ENCODE measurements around the gene THAP3.

DNA sequence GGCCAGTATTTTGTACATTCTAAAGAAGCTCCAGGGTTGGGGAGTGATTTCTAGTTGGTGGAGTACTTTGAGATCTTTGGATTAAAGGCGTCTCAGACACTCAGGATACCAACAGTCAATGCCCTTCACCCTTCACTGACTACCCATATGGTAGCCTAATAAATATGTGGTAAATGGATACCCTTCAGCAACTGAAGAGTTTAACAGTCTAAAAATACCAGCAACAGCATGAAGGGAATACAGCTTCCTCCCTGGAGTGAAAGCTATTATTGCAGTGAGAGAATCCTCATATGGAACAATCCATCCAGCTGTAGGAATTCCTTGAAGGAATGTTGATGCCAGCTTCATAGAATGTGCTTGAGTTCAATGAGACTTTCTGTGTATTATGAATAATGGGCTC, 50.1 kb downstream of the THAP3 start:
- TF ChIP-seq POLR2A (IDR thresholded peaks at IDR 0.05) (no peak), POLR2AphosphoS5 (IDR thresholded peaks at IDR 0.05) (no peak)
- TF ChIP-seq, protein P1, sequence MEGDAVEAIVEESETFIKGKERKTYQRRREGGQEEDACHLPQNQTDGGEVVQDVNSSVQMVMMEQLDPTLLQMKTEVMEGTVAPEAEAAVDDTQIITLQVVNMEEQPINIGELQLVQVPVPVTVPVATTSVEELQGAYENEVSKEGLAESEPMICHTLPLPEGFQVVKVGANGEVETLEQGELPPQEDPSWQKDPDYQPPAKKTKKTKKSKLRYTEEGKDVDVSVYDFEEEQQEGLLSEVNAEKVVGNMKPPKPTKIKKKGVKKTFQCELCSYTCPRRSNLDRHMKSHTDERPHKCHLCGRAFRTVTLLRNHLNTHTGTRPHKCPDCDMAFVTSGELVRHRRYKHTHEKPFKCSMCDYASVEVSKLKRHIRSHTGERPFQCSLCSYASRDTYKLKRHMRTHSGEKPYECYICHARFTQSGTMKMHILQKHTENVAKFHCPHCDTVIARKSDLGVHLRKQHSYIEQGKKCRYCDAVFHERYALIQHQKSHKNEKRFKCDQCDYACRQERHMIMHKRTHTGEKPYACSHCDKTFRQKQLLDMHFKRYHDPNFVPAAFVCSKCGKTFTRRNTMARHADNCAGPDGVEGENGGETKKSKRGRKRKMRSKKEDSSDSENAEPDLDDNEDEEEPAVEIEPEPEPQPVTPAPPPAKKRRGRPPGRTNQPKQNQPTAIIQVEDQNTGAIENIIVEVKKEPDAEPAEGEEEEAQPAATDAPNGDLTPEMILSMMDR (IDR thresholded peaks at IDR 0.05) = no peak

Measured in prostate gland (tissue), 2 donors.